Adrenal gland (tissue), 5 donors: ENCODE data around the gene NR6A1.

Experiments
- POLR2A ChIP-seq, 2 donors: fragments of 450-650 bp; IDR thresholded peaks; one replicate each; pipeline ENCODE4 v1.6.1; 2017; ENCODE audit warnings: antibody characterized with exemption in 2 of 2, mild to moderate bottlenecking in 2 of 2, moderate library complexity in 1 of 2
- TF ChIP-seq, protein P1 (sequence below), 6 experiments: fragments of 450-650 bp in 4 of 6; fragments of 200-600 bp in 2 of 6; sonication (generic) in 1 of 6; IDR thresholded peaks; 1 replicate in 5 of 6; 2 replicates in 1 of 6; pipeline versions ENCODE4 v1.5.1 to v1.8.0; 2016 to 2021; ENCODE audit warnings: antibody characterized with exemption in 6 of 6, mild to moderate bottlenecking in 2 of 6, moderate library complexity in 1 of 6
- donor health status: DM: no; HTN: no; CAD: no.

DNA sequence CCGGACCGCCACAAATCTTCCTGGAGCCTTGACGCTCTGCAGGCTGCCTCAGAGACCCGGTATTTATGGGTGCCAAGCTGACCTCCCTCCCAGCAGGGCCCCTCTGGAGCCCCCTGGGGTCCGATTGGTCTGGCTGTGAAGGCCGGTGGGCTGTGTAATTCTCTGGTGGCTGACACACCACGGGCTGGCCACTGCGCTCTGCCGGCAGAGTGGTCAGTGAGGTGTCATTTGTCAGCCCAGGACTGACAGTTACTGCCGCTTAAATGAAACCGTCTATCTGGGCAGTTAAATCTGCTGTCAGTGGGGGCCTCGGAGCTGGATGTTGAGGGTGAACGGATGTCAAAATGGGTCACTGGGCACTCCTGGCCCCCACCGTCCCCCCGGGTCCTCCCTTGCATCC is 274.6 kb downstream of the NR6A1 start:
- TF ChIP-seq, protein P1, sequence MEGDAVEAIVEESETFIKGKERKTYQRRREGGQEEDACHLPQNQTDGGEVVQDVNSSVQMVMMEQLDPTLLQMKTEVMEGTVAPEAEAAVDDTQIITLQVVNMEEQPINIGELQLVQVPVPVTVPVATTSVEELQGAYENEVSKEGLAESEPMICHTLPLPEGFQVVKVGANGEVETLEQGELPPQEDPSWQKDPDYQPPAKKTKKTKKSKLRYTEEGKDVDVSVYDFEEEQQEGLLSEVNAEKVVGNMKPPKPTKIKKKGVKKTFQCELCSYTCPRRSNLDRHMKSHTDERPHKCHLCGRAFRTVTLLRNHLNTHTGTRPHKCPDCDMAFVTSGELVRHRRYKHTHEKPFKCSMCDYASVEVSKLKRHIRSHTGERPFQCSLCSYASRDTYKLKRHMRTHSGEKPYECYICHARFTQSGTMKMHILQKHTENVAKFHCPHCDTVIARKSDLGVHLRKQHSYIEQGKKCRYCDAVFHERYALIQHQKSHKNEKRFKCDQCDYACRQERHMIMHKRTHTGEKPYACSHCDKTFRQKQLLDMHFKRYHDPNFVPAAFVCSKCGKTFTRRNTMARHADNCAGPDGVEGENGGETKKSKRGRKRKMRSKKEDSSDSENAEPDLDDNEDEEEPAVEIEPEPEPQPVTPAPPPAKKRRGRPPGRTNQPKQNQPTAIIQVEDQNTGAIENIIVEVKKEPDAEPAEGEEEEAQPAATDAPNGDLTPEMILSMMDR (IDR thresholded peaks at IDR 0.05) = no peak
- no peak for TF ChIP-seq POLR2A (IDR thresholded peaks at IDR 0.05)
